Measurements from ENCODE around the gene CDH22.

DNA sequence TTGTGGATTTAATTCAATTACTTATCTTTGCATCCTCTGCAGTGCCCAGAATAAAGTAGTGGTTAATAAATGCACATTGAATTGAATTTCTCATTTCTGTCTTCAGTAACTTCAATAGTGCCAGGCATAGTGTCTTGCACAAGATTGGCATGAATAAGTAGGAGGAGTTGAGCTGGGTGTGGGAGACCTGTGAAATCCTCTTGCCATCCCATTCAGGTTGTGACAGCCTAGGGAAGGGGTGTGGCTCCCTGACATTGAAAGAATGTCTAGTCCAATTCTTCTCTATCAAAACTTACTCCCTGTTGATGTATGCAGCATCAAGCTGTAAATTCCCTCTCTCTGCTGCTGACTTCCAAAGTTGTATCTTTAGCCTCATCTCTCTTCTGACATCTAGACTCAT, 73.2 kb downstream of the CDH22 start:
- TF ChIP-seq, protein P1, sequence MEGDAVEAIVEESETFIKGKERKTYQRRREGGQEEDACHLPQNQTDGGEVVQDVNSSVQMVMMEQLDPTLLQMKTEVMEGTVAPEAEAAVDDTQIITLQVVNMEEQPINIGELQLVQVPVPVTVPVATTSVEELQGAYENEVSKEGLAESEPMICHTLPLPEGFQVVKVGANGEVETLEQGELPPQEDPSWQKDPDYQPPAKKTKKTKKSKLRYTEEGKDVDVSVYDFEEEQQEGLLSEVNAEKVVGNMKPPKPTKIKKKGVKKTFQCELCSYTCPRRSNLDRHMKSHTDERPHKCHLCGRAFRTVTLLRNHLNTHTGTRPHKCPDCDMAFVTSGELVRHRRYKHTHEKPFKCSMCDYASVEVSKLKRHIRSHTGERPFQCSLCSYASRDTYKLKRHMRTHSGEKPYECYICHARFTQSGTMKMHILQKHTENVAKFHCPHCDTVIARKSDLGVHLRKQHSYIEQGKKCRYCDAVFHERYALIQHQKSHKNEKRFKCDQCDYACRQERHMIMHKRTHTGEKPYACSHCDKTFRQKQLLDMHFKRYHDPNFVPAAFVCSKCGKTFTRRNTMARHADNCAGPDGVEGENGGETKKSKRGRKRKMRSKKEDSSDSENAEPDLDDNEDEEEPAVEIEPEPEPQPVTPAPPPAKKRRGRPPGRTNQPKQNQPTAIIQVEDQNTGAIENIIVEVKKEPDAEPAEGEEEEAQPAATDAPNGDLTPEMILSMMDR (IDR thresholded peaks at IDR 0.05 in 4 of 5, conservative IDR thresholded peaks at IDR 0.05 in 1 of 5): no peak
- TF ChIP-seq POLR2A (IDR thresholded peaks at IDR 0.05): no peak
